GM10248 (cell line): ENCODE results near the gene PTK7.
"Not testable (repeated sequence)": the region's sequence is repeated elsewhere in the genome, so short reads cannot be mapped to it uniquely, and the experiment has no call there.

Experiments
- CTCF ChIA-PET: fragments of 300-600 bp; sonication (Branson Sonifier 250); formaldehyde crosslinking; extraction: SDS; loops from one replicate; lab custom pipeline; 2021; ENCODE audit warnings: antibody characterized with exemption; lab: Yijun Ruan, JAX
- POLR2A ChIA-PET: fragments of 350-650 bp; sonication (Branson Sonifier 250); formaldehyde crosslinking; extraction: SDS; loops from one replicate; lab custom pipeline; 2020; ENCODE audit warnings: antibody characterized with exemption; lab: Yijun Ruan, JAX
- DNase-seq: peaks from one replicate; pipeline ENCODE4 v3.0.0; 2012; ENCODE audit errors: extremely low spot score
- TF ChIP-seq, protein P1 (sequence below): IDR thresholded peaks from 2 replicates; pipeline ENCODE4 v1.5.1; 2012; ENCODE audit warnings: mild to moderate bottlenecking, low read depth; ENCODE audit errors: extremely low read depth, missing control alignments, control extremely low read depth

Gene PTK7

DNA sequence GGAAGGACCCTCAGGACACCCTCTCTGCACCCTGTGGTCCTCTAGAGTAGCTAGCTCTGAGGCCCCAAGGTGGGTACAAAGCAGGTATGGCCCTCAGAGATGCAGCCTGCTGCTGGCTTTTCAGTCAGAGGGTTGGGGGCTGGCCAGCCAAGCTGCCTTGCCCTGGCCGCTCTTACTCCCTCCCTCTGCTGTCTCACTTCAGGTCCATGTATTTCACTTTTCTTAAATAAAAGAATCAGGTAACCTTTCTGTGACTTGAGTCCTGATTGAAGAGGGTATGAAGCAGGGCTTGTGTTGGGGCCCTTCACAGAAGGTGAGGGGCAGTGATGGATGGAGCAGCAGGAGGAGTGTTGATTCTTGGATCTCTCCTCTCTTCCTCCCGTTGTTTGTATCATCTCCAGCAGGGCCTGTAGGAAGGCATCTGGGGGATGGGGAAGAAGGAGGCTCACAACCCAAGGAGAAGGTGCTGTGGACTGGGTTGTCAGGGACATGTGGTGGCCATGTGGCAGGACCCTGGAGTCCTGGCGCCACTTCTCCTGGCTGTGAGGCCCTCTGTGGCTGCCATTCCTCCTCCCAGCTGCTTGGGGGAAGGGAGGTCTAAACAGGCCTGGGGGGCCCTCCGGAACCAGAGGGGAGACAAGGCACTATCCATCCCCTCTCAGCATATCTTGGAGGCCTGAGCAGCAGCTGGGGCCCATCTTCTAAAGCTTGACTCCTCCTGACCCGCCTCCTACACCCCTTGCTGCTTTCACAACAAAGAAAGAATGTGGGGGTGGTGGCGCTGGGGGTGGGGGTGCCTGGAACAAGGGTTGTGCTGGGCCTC is 1.1 kb upstream of the PTK7 start:
- POLR2A ChIA-PET, result no interaction called here
- CTCF ChIA-PET, result interaction anchor here (0.8 to 2.1 kb wide), 2 partner anchors 9 to 68 kb away, joined by 3 to 4 read pairs; no protein-coding TSS in a partner anchor
- DNase-seq, result no peak
- TF ChIP-seq, protein P1, sequence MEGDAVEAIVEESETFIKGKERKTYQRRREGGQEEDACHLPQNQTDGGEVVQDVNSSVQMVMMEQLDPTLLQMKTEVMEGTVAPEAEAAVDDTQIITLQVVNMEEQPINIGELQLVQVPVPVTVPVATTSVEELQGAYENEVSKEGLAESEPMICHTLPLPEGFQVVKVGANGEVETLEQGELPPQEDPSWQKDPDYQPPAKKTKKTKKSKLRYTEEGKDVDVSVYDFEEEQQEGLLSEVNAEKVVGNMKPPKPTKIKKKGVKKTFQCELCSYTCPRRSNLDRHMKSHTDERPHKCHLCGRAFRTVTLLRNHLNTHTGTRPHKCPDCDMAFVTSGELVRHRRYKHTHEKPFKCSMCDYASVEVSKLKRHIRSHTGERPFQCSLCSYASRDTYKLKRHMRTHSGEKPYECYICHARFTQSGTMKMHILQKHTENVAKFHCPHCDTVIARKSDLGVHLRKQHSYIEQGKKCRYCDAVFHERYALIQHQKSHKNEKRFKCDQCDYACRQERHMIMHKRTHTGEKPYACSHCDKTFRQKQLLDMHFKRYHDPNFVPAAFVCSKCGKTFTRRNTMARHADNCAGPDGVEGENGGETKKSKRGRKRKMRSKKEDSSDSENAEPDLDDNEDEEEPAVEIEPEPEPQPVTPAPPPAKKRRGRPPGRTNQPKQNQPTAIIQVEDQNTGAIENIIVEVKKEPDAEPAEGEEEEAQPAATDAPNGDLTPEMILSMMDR, result no peak

DNA sequence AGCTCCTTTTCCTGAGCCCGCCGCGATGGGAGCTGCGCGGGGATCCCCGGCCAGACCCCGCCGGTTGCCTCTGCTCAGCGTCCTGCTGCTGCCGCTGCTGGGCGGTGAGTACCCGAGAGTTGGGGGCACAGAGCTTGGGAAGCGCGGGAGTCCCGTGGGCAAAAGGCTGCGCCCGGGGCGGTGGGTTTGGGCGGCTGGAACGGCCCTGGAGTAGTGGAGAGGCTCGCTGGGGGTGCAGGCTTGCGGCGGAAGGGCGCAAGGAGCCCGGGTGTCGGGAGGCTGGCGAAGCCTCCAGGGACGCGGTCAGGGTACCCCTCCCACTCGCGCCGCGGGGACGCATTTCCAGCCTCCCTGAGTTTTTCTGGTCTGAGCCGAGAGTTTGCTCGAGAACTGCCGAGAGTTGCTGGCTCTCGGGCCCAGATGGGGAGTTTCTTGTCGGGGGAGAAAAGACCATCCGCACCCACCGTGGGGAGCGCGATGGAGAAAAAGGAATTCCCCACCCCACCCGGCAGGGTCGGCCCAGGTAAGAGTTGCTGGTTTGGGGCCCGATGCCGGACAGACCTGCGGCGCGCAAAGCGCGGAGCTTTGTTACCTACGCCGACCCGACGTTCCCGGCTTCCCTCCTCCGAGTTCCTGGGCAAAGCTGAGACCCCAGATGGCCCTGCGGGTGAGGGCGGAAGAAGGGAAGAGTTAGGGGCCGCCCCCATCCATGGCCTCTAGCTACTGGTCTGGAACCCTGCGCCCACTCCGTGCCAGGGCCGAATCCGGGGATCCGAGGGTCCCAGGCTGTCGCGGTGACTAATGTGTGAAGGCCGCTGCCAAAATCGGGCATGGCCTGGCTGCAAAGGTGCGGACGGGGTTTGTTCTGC is 584 bp downstream of the PTK7 start:
- ChIA-PET POLR2A (interaction anchor here (0.6 kb wide), 1 partner anchor 10 kb away, joined by 4 read pairs; no protein-coding TSS in a partner anchor), CTCF (interaction anchor here (2.2 kb wide), 1 partner anchor 67 kb away, joined by 8 read pairs; no protein-coding TSS in a partner anchor)
- no peak for DNase-seq
- TF ChIP-seq, protein P1, result no peak

DNA sequence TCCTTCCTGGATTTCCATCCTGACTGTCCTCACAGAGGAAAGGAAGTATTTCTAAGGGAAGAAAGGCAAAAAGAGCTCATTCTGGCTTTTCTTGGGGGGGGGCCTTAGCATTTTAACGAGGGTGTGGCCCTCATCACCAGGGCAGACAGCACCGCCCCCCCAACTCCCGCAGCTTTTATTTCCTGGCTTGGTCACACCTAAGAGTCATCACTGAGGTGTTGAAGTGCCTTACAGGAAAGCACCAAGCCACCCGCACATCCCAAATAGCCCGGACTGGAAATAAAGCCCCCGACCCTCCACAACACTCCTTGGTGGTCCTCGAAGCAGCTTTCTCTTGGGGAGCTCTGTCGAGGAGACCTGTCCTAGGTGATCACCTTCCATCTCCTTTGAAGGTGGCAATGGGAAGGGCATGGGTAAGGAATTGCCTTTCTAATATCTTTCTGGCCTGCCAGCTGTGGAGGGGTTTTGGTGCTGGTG is 1.3 kb downstream of the PTK7 start:
- CTCF ChIA-PET, result interaction anchor here (2.2 kb wide), 1 partner anchor 66 kb away, joined by 8 read pairs; no protein-coding TSS in a partner anchor
- TF ChIP-seq, protein P1, result no peak
- POLR2A ChIA-PET, result no interaction called here
- no peak for DNase-seq

DNA sequence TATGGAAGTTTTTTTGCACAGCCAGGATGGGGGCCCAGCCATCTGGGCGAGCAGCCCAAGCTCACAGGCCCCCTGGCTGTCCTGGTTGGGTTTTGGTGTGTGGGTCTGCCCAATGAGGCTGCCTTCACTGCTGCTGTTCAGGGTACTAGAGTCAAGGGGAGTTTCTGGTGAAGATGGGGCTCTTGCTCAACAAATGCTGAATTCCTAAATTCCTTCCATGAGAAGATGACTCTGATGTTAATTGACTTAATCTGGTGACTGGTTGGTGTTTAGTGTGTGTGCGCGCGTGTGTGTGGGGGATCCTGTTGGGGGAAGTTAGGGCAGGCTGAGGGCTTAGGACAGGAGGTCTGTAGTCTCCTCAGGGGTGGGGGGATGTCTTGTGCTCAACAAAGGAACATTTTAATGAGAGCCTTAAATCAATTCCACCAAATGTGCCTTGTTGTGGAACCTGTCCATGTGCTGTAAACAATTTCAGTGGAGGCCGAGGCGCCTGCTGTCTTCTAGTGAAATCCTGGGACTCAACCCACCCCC is 1.9 kb downstream of the PTK7 start:
- ChIA-PET POLR2A (no interaction called here), CTCF (interaction anchor here (2.2 kb wide), 1 partner anchor 66 kb away, joined by 8 read pairs; no protein-coding TSS in a partner anchor)
- TF ChIP-seq, protein P1, result no peak
- no peak for DNase-seq

DNA sequence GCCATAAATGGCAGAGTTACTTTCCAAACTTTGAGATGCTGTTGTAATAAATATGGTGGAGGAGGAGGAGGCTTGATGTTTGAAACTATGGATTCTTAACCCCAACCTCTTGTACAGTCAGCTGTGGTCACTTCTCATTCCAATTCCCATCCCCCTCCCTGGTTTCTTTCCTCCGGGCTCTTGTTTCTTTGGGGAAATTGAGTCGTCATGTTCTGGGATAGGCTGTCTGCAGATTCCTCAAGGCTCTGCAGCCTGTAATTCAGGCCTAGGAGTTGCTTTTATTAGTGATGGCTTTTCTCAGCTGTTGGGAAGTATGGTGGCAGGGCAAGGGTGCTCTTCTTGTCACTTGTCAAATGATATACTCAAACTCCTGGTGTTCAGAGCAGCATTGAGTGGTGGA is 2.6 kb downstream of the PTK7 start:
- TF ChIP-seq, protein P1, result no peak
- POLR2A ChIA-PET, result no interaction called here
- CTCF ChIA-PET, result interaction anchor here (1.0 kb wide), 1 partner anchor 65 kb away, joined by 3 read pairs; no protein-coding TSS in a partner anchor
- no peak for DNase-seq

DNA sequence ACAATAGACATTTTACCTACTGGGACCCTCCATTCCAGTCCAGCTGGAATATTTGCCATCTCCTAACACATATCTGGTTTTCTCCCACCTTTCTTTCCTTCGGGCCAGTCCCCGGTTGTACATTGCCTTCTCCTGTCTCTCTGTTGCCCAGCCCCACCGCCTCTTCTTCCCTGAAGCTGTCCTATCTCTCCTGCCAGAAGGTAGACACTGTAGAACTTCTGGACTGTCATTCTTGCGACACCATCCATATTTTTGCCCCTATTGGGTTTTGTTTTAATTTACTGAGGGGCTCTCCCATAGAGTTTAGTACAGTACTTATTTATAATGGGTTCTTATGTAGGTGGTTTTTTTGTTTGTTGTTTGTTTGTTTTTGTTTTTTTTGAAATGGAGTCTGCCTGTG is 4.9 kb downstream of the PTK7 start:
- POLR2A ChIA-PET, result no interaction called here
- DNase-seq, result no peak
- CTCF ChIA-PET, result interaction anchor here (0.6 kb wide), 1 partner anchor 63 kb away, joined by 3 read pairs; no protein-coding TSS in a partner anchor
- TF ChIP-seq, protein P1, result no peak

DNA sequence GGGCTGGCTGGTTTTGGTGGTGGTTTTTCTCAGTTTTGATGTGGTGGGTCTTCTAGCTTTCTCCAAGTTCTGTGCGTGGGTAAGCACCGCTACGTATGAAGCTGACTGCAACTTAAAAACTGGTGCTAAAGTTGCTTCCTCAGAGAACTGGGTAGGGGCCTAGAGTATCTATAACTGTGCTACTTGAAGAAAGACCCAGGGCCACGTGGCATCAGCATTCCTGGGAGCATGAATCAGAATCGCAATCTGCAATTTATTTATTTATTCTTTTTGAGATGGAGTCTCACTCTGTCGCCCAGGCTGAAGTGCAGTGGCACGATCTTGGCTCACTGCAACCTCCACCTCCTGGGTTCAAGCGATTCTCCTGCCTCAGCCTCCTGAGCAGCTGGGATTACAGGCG is 5.8 kb downstream of the PTK7 start:
- CTCF ChIA-PET, POLR2A ChIA-PET, DNase-seq: not testable (repeated sequence)
